B cell (primary cell): ENCODE results near the gene ABHD12B. TPM values are rescaled to one million over a fixed set of nuclear protein-coding genes. Genes with fewer than 3 reads are reported as not detected.
A peak's percentile ranks its signal among the peaks of the same experiment; 100 is the strongest.

Experiments used
- ATAC-seq: fragments of 200-7000 bp; cut with Tn5 transposase; one replicate; pipeline ENCODE4 v1.10.0; 2021; ENCODE audit warnings: low read depth, mild to moderate bottlenecking, moderate number of reproducible peaks, moderate library complexity
- CTCF ChIA-PET: fragments of 350-600 bp; sonication (Branson Sonifier 250); formaldehyde crosslinking; loops from one replicate; lab custom pipeline; 2021; ENCODE audit warnings: antibody characterized with exemption, inconsistent platforms; lab: Charles Lee
- POLR2A ChIA-PET: fragments of 350-600 bp; sonication (Branson Sonifier 250); formaldehyde crosslinking; loops from one replicate; lab custom pipeline; 2021; ENCODE audit warnings: antibody characterized with exemption; lab: Charles Lee
- DNase-seq: peaks from one replicate; pipeline ENCODE4 v3.0.0; 2013
- H2AFZ ChIP-seq: 2 replicates; pipeline ENCODE4 v1.6.1; 2012; ENCODE audit warnings: mild to moderate bottlenecking, low read depth, low read length; ENCODE audit not compliant: insufficient read depth, poor library complexity, severe bottlenecking
- H3K27ac ChIP-seq, 2 donors: 1 replicate in 1 of 2; 2 replicates in 1 of 2; pipeline ENCODE4 v1.5.1; 2012 to 2013; ENCODE audit warnings: low read length in 2 of 2, mild to moderate bottlenecking in 2 of 2, moderate library complexity in 1 of 2
- H3K27me3 ChIP-seq, 4 experiments: fragments of 200-600 bp in 1 of 4; sonication (generic) in 1 of 4; replicated peaks in 1 of 4; 1 replicate in 2 of 4; 2 replicates in 2 of 4; pipeline versions ENCODE4 v1.6.1 to v1.7.0; 2013 to 2016; ENCODE audit warnings: low read length in 3 of 4, mild to moderate bottlenecking in 2 of 4, mixed read lengths in 1 of 4, moderate library complexity in 1 of 4; ENCODE audit not compliant: insufficient read depth in 4 of 4, control insufficient read depth in 3 of 4; ENCODE audit errors: control extremely low read depth in 1 of 4
- H3K36me3 ChIP-seq, 2 experiments: replicated peaks in 1 of 2; 1 replicate in 1 of 2; 2 replicates in 1 of 2; pipeline versions ENCODE4 v1.6.1 to v1.7.1; 2013; ENCODE audit warnings: low read length in 1 of 2; ENCODE audit not compliant: insufficient read depth in 2 of 2, control insufficient read depth in 1 of 2; ENCODE audit errors: control extremely low read depth in 1 of 2, extremely low read depth in 1 of 2
- H3K4me1 ChIP-seq, 2 donors: fragments of 200-600 bp in 1 of 2; sonication (generic) in 1 of 2; 1 replicate in 1 of 2; 2 replicates in 1 of 2; pipeline versions ENCODE4 v1.5.1 to v1.6.1; 2013 to 2017; ENCODE audit warnings: low read length in 2 of 2; ENCODE audit not compliant: control insufficient read depth in 2 of 2, insufficient read depth in 2 of 2
- H3K4me2 ChIP-seq: replicated peaks from 2 replicates; pipeline ENCODE3; 2012; ENCODE audit warnings: mild to moderate bottlenecking, low read depth, low read length; ENCODE audit not compliant: poor library complexity, severe bottlenecking
- H3K4me3 ChIP-seq, 5 experiments: fragments of 200-600 bp in 1 of 5; sonication (generic) in 1 of 5; 1 replicate in 3 of 5; 2 replicates in 2 of 5; pipeline versions ENCODE4 v1.5.1 to v1.7.0; 2011 to 2016; ENCODE audit warnings: low read length in 4 of 5, mild to moderate bottlenecking in 4 of 5, low read depth in 2 of 5, control low read depth in 1 of 5, moderate library complexity in 1 of 5; ENCODE audit not compliant: insufficient read depth in 1 of 5; ENCODE audit errors: control extremely low read depth in 1 of 5, extremely low read depth in 1 of 5
- H3K79me2 ChIP-seq: fragments of 200-600 bp; sonication (generic); one replicate; pipeline ENCODE4 v1.6.0; 2016; ENCODE audit warnings: low read length; ENCODE audit not compliant: control insufficient read depth, insufficient read depth
- H3K9ac ChIP-seq: fragments of 200-600 bp; sonication (generic); 2 replicates; pipeline ENCODE4 v1.6.1; 2017; ENCODE audit warnings: mild to moderate bottlenecking, low read length, moderate library complexity
- H3K9me3 ChIP-seq, 3 donors: one replicate each; pipeline versions ENCODE4 v1.6.1 to v1.7.1; 2013; ENCODE audit warnings: low read length in 2 of 3; ENCODE audit not compliant: control insufficient read depth in 2 of 3, insufficient read depth in 1 of 3; ENCODE audit errors: control extremely low read depth in 1 of 3
- H4K20me1 ChIP-seq: 2 replicates; pipeline ENCODE4 v1.6.0; 2012; ENCODE audit warnings: mild to moderate bottlenecking, low read length; ENCODE audit not compliant: insufficient read depth, control insufficient read depth, poor library complexity, severe bottlenecking
- H3K27ac Mint-ChIP-seq: one replicate; pipeline ENCODE4 v1.8.0; 2021; ENCODE audit warnings: mixed read lengths
- H3K27me3 Mint-ChIP-seq: one replicate; pipeline ENCODE4 v1.8.0; 2021; ENCODE audit warnings: mixed read lengths
- H3K4me1 Mint-ChIP-seq: one replicate; pipeline ENCODE4 v1.8.0; 2021; ENCODE audit warnings: mixed read lengths
- H3K4me3 Mint-ChIP-seq: one replicate; pipeline ENCODE4 v1.8.0; 2021; ENCODE audit warnings: mixed read lengths
- H3K9me3 Mint-ChIP-seq: one replicate; pipeline ENCODE4 v1.8.0; 2022; ENCODE audit warnings: mixed read lengths; ENCODE audit not compliant: insufficient read depth
- EZH2 ChIP-seq: IDR thresholded peaks from 2 replicates; pipeline ENCODE4 v1.6.1; 2012; ENCODE audit warnings: borderline replicate concordance, low read depth, mild to moderate bottlenecking, moderate library complexity, low read length; ENCODE audit not compliant: insufficient read depth, poor library complexity, severe bottlenecking
- WGBS: methylation state at CpG from one replicate; pipeline ENCODE4 v1.1.5; 2013; ENCODE audit warnings: missing lambda C conversion rate; ENCODE audit not compliant: insufficient coverage; 5-methylcytosine and 5-hydroxymethylcytosine counted together
- intact Hi-C: fragments of 100-400 bp; cut with micrococcal nuclease; formaldehyde crosslinking; loops from one replicate; pipeline ENCODE4 v1.10.0; 2022
- polyA plus RNA-seq: library from polyadenylated mRNA; depleted of rRNA; stranded (reverse); fragments of >200 nt; gene quantifications from 2 replicates; pipeline ENCODE4 v1.2.3, GENCODE V29; 2012
- total RNA-seq, 2 donors: library from RNA; stranded (reverse); fragments of 120-200 nt in 1 of 2; gene quantifications; 1 replicate in 1 of 2; 2 replicates in 1 of 2; pipeline versions ENCODE4 v1.2.3 to v1.2.4, GENCODE V29; 2013 to 2022
- TF ChIP-seq, protein P1 (sequence below): fragments of 200-600 bp; IDR thresholded peaks from one replicate; pipeline ENCODE4 v1.8.0; 2022; ENCODE audit warnings: antibody characterized with exemption, mild to moderate bottlenecking

Gene ABHD12B
- total and polyA plus RNA-seq, 2 donors (not counting 1 experiment from before 2014, with no cell fraction given), result not detected

GRCh38 chr14:50826681-50827080 is 45.2 kb upstream of the ABHD12B start:
- intact Hi-C loops, result loop anchor here (10.0 kb wide), 2 partner anchors 512 to 962 kb away; partner anchors contain the start of genes DMAC2L and L2HGDH
- Mint-ChIP-seq H3K27me3 (no peaks in the 10 kb centered on the region), H3K4me1 (peaks cover 80% of the 10 kb centered on the region), H3K4me3 (peak overlapping the region; percentile 49), H3K9me3 (no peaks in the 10 kb centered on the region), H3K27ac (peak overlapping the region; percentile 73)
- H3K4me3 ChIP-seq, result no peak overlapping the region
- no peaks in the 10 kb centered on the region for H3K9me3 ChIP-seq
- no peak for DNase-seq
- no peaks in the 10 kb centered on the region for H3K27me3 ChIP-seq
- ChIA-PET POLR2A (no interaction called here), CTCF (interaction anchor here (0.6 to 2.5 kb wide), 5 partner anchors 14 to 72 kb away, joined by 3 to 15 read pairs (median 3); no protein-coding TSS in a partner anchor)
- 77% methylated on average over 6 of the region's 8 CpGs for WGBS
- H3K4me2 ChIP-seq, result no peak overlapping the region
- H3K36me3 ChIP-seq, result peaks cover 5 to 13% of the 10 kb centered on the region in 2 experiments
- H3K27ac ChIP-seq, result no peak overlapping the region
- H3K79me2 ChIP-seq, result peaks cover 85% of the 10 kb centered on the region
- peaks cover 12% of the 10 kb centered on the region for H4K20me1 ChIP-seq
- ATAC-seq, result no peak
- H3K4me1 ChIP-seq, result peaks cover 66 to 72% of the 10 kb centered on the region in 2 donors
- no peak overlapping the region for H3K9ac ChIP-seq
- TF ChIP-seq, protein P1, sequence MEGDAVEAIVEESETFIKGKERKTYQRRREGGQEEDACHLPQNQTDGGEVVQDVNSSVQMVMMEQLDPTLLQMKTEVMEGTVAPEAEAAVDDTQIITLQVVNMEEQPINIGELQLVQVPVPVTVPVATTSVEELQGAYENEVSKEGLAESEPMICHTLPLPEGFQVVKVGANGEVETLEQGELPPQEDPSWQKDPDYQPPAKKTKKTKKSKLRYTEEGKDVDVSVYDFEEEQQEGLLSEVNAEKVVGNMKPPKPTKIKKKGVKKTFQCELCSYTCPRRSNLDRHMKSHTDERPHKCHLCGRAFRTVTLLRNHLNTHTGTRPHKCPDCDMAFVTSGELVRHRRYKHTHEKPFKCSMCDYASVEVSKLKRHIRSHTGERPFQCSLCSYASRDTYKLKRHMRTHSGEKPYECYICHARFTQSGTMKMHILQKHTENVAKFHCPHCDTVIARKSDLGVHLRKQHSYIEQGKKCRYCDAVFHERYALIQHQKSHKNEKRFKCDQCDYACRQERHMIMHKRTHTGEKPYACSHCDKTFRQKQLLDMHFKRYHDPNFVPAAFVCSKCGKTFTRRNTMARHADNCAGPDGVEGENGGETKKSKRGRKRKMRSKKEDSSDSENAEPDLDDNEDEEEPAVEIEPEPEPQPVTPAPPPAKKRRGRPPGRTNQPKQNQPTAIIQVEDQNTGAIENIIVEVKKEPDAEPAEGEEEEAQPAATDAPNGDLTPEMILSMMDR, result no peak
- no peak overlapping the region for H2AFZ ChIP-seq

DNA sequence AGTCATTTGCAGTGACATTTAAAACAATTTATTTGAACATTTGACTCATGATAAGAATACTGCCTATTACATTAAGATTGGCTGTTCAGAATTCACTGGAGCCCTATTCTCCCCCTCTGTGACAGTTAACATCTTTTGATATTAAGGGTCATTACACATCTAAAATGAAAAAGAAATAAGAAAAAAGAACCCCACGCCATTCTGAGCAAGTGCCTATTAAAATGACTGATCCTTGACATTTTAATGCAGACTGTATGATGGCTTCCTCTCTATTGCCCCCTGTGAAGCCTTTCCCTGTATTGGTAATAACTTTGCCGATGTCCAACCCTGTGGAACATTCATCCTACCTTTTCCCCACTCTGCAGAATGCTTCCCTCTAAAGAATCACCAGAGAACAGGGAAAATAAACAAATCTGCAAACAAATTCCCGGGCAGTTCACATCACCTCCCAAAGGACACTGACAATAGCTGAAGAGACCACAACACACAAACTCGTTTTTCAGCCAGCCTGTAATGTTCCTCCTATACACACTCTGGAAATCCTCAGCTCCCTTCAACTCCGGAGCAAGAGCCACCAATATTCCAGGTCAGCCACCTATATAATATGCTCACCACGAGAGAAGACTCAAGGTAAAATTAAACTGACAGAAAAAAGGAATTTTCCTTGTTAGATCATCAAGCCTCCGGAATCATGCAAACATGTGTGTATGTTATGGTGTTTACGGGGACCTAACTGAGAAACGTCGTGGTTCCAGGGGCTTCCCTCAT is 42.9 kb upstream of the ABHD12B start:
- peak overlapping the region; percentile 57 for H2AFZ ChIP-seq
- no peak for TF ChIP-seq EZH2
- TF ChIP-seq, protein P1, result no peak
- WGBS, result 56% methylated on average over 4 of the region's 10 CpGs
- CTCF ChIA-PET, result interaction anchor here (1.1 to 3.5 kb wide), 11 partner anchors 8 to 55 kb away, joined by 3 to 47 read pairs (median 6); no protein-coding TSS in a partner anchor
- H3K4me3 Mint-ChIP-seq, result peak overlapping the region; percentile 94
- peaks cover 71% of the 10 kb centered on the region for H3K4me1 Mint-ChIP-seq
- peaks cover 8% of the 10 kb centered on the region for H4K20me1 ChIP-seq
- H3K27me3 Mint-ChIP-seq, result no peaks in the 10 kb centered on the region
- H3K9me3 ChIP-seq, result no peaks in the 10 kb centered on the region
- H3K36me3 ChIP-seq, result peaks cover 5 to 13% of the 10 kb centered on the region in 2 experiments
- peaks cover 68% of the 10 kb centered on the region for H3K79me2 ChIP-seq
- intact Hi-C loops, result loop anchor here (10.0 kb wide), 2 partner anchors 514 to 964 kb away; partner anchors contain the start of genes DMAC2L and L2HGDH
- H3K4me1 ChIP-seq, result peaks cover 49 to 55% of the 10 kb centered on the region in 2 donors
- peak overlapping the region; percentile 70 to 90 (median 75) for H3K4me3 ChIP-seq
- peak overlapping the region; percentile 65 for H3K9ac ChIP-seq
- POLR2A ChIA-PET, result interaction anchor here (1.1 to 3.9 kb wide), 6 partner anchors 8 to 45 kb away, joined by 3 to 24 read pairs (median 6); no protein-coding TSS in a partner anchor
- H3K4me2 ChIP-seq, result peak overlapping the region; percentile 87
- ATAC-seq, result no peak
- no peak for DNase-seq
- H3K9me3 Mint-ChIP-seq, result no peaks in the 10 kb centered on the region
- H3K27ac Mint-ChIP-seq, result peak overlapping the region; percentile 91
- H3K27me3 ChIP-seq, result no peaks in the 10 kb centered on the region
- peak overlapping the region; percentile 93 to 95 for H3K27ac ChIP-seq
